Measurements from ENCODE around the gene LZTFL1. TPM values are rescaled to one million over a fixed set of nuclear protein-coding genes. Genes with fewer than 3 reads are reported as not detected.

Gene LZTFL1
- total and polyA plus RNA-seq, 2 experiments from 2014 or later = 21.7 to 26.4 TPM

DNA sequence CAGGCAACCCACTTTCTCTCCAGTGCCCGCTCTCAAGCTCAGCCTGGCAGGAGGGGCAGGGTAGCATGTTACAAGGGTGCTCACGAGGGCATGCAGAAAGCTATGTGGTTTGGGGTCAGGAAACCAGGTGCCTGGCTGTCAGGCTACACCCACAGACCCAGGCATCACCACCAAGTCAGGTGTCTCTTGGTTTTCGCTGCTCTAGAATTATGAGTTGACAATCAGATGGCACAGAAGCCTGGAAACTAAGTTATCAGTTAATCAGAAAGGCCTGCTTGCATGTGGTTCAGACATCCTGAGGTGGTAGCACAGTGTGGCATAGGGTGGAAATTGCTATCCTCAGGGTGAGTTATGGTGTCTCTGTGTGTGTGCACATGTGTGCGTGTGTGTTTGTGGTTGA, 28.2 kb upstream of the LZTFL1 start:
- Histone ChIP-seq H3K9me3 (ENCODE audit: low read depth) (no peaks in the 10 kb centered on the region), H3K27me3 (no peaks in the 10 kb centered on the region), H3K4me1 (ENCODE audit: low read depth) (no peaks in the 10 kb centered on the region), H3K27ac (no peak overlapping the region), H3K4me3 (no peak overlapping the region), H3K36me3 (no peaks in the 10 kb centered on the region)
- DNase-seq (ENCODE audit: low read depth in 1 of 2, low spot score in 1 of 2) = no peak
- TF ChIP-seq, protein P1, sequence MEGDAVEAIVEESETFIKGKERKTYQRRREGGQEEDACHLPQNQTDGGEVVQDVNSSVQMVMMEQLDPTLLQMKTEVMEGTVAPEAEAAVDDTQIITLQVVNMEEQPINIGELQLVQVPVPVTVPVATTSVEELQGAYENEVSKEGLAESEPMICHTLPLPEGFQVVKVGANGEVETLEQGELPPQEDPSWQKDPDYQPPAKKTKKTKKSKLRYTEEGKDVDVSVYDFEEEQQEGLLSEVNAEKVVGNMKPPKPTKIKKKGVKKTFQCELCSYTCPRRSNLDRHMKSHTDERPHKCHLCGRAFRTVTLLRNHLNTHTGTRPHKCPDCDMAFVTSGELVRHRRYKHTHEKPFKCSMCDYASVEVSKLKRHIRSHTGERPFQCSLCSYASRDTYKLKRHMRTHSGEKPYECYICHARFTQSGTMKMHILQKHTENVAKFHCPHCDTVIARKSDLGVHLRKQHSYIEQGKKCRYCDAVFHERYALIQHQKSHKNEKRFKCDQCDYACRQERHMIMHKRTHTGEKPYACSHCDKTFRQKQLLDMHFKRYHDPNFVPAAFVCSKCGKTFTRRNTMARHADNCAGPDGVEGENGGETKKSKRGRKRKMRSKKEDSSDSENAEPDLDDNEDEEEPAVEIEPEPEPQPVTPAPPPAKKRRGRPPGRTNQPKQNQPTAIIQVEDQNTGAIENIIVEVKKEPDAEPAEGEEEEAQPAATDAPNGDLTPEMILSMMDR (IDR thresholded peaks at IDR 0.05; ENCODE audit: low read depth, low read length) = no peak

DNA sequence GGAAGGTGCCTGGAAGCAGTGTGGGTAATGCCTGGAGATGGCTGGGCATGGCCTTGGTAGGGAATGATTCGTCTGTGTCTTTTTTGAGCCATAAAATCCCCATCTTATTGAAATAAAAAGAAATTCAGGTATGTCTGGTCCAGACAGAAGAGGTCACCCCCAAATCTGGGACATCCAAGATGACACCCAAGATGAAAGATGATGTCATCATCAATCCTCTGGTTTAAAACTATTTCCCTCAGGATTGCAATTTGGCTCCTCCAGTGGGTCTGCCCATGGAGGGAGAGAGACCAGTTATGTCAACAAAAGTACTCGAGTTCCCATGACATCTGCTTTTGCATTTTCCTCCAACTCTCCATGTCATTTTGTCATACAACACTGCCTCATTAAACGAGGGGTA, 27.7 kb upstream of the LZTFL1 start:
- DNase-seq (ENCODE audit: low read depth in 1 of 2, low spot score in 1 of 2) = no peak
- Histone ChIP-seq H3K36me3 (no peaks in the 10 kb centered on the region), H3K4me1 (ENCODE audit: low read depth) (no peaks in the 10 kb centered on the region), H3K27me3 (no peaks in the 10 kb centered on the region), H3K27ac (no peak overlapping the region), H3K4me3 (no peak overlapping the region), H3K9me3 (ENCODE audit: low read depth) (no peaks in the 10 kb centered on the region)
- TF ChIP-seq, protein P1 (IDR thresholded peaks at IDR 0.05; ENCODE audit: low read depth, low read length) = no peak

DNA sequence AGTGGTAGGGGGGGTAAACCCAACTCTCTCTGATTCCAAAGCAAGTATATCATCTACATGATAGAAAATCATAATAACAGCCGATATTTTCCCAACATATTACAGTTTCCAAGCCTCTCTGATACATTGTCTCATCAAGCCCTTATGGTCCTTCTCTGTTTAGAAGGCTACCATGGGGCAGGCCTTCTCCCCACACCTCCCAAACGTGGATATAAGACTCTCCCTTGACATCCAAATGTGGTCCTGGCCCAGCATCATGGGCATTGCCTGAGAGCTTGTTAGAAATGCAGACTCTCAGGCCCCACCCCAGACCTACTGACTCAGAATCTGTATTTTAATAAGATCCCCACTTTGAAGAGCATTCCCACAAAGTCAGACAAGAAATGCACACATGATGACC, 26.7 kb upstream of the LZTFL1 start:
- DNase-seq (ENCODE audit: low read depth in 1 of 2, low spot score in 1 of 2) = no peak
- H3K4me3 ChIP-seq = no peak overlapping the region
- no peak overlapping the region for H3K27ac ChIP-seq
- no peaks in the 10 kb centered on the region for H3K9me3 ChIP-seq (ENCODE audit: low read depth)
- TF ChIP-seq, protein P1 (IDR thresholded peaks at IDR 0.05; ENCODE audit: low read depth, low read length) = no peak
- H3K27me3 ChIP-seq = no peaks in the 10 kb centered on the region
- H3K36me3 ChIP-seq = no peaks in the 10 kb centered on the region
- H3K4me1 ChIP-seq (ENCODE audit: low read depth) = no peaks in the 10 kb centered on the region

DNA sequence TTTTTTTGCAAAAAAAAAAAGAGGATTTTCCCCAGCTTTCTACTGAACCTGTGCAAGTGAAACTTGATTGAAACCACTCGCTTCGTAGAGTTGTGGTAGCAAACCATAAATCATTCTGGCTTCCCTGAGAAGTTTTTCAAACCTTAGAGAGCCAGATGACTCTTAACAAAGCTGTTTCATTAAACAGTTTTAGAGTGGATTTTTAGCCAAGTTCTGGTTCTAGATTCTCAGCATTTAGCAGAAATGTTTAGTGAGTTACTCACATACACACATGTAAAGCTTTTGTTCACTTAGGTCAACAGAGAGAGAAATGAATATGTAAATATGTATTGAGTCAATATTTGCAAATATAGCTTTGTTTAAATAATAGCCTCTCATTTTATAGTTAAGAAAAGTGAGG, 26.3 kb upstream of the LZTFL1 start:
- H3K4me1 ChIP-seq (ENCODE audit: low read depth) = no peaks in the 10 kb centered on the region
- no peaks in the 10 kb centered on the region for H3K27me3 ChIP-seq
- H3K9me3 ChIP-seq (ENCODE audit: low read depth) = no peaks in the 10 kb centered on the region
- TF ChIP-seq, protein P1 (IDR thresholded peaks at IDR 0.05; ENCODE audit: low read depth, low read length) = no peak
- H3K27ac ChIP-seq = no peak overlapping the region
- H3K4me3 ChIP-seq = no peak overlapping the region
- DNase-seq (ENCODE audit: low read depth in 1 of 2, low spot score in 1 of 2) = no peak
- H3K36me3 ChIP-seq = no peaks in the 10 kb centered on the region

DNA sequence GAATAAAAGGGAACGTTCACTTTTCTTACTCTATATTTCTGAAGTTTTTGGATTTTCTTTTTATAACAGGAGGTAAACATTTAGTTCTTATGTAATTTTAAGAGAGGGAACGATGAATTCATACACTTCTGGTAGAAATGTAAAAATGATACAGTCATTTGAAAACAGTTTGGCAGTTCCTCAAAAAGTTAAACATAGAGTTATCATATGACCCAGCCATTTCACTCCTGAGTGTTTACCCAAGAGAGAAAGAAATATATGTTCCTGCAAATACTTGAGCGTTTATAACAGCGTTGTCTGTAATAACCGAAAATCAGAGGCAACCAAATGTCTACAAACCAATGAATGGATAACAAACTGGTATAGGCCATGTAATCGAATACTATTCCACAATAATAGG, 23.6 kb upstream of the LZTFL1 start:
- no peak overlapping the region for H3K27ac ChIP-seq
- H3K36me3 ChIP-seq = no peaks in the 10 kb centered on the region
- H3K9me3 ChIP-seq (ENCODE audit: low read depth) = no peaks in the 10 kb centered on the region
- TF ChIP-seq, protein P1 (IDR thresholded peaks at IDR 0.05; ENCODE audit: low read depth, low read length) = no peak
- H3K4me1 ChIP-seq (ENCODE audit: low read depth) = peaks cover 13% of the 10 kb centered on the region
- DNase-seq (ENCODE audit: low read depth in 1 of 2, low spot score in 1 of 2) = no peak
- no peaks in the 10 kb centered on the region for H3K27me3 ChIP-seq
- no peak overlapping the region for H3K4me3 ChIP-seq

All from cardiac muscle cell (in vitro differentiated cells and primary cell).